ENCODE results near the gene ABCC9. TPM values are rescaled to one million over a fixed set of nuclear protein-coding genes. Genes with fewer than 3 reads are reported as not detected.

The ABCC9 gene
- total RNA-seq, 2 experiments from 2014 or later = not detected

GRCh38 chr12:21893924-21894323 lies 47.3 kb downstream of the ABCC9 start:
- ATAC-seq (no peak), DNase-seq (no peak)
- Mint-ChIP-seq H3K27ac (no peak overlapping the region), H3K27me3 (ENCODE audit: low read depth) (no peaks in the 10 kb centered on the region), H3K4me1 (ENCODE audit: low read depth) (no peaks in the 10 kb centered on the region), H3K4me3 (no peak overlapping the region), H3K36me3 (ENCODE audit: low read depth) (no peaks in the 10 kb centered on the region), H3K9me3 (ENCODE audit: insufficient read depth) (no peaks in the 10 kb centered on the region)
- ChIA-PET CTCF (no interaction called here), POLR2A (no interaction called here)

GRCh38 chr12:21892341-21892740 lies 48.9 kb downstream of the ABCC9 start:
- CTCF ChIA-PET = no interaction called here
- no peak for ATAC-seq
- POLR2A ChIA-PET = no interaction called here
- Mint-ChIP-seq H3K27me3 (ENCODE audit: low read depth) (no peaks in the 10 kb centered on the region), H3K4me3 (no peak overlapping the region), H3K9me3 (ENCODE audit: insufficient read depth) (no peaks in the 10 kb centered on the region), H3K36me3 (ENCODE audit: low read depth) (no peaks in the 10 kb centered on the region), H3K4me1 (ENCODE audit: low read depth) (no peaks in the 10 kb centered on the region), H3K27ac (no peak overlapping the region)
- DNase-seq = no peak

GRCh38 chr12:21891751-21892217 lies 49.4 kb downstream of the ABCC9 start:
- DNase-seq (no peak), ATAC-seq (no peak)
- CTCF ChIA-PET = no interaction called here
- Mint-ChIP-seq H3K9me3 (ENCODE audit: insufficient read depth) (no peaks in the 10 kb centered on the region), H3K4me1 (ENCODE audit: low read depth) (no peaks in the 10 kb centered on the region), H3K4me3 (no peak overlapping the region), H3K27ac (no peak overlapping the region), H3K27me3 (ENCODE audit: low read depth) (no peaks in the 10 kb centered on the region), H3K36me3 (ENCODE audit: low read depth) (no peaks in the 10 kb centered on the region)
- POLR2A ChIA-PET = no interaction called here

- Mint-ChIP-seq H3K9me3 (ENCODE audit: insufficient read depth) (no peaks in the 10 kb centered on the region), H3K27ac (no peak overlapping the region), H3K4me1 (ENCODE audit: low read depth) (no peaks in the 10 kb centered on the region), H3K27me3 (ENCODE audit: low read depth) (no peaks in the 10 kb centered on the region), H3K36me3 (ENCODE audit: low read depth) (no peaks in the 10 kb centered on the region), H3K4me3 (no peak overlapping the region)
- ChIA-PET POLR2A (no interaction called here), CTCF (no interaction called here)
- no peak for DNase-seq
- no peak for ATAC-seq
These were observed 52.9 kb downstream of the ABCC9 start for GRCh38 chr12:21888276-21888863.

GRCh38 chr12:21884936-21885335 lies 56.3 kb downstream of the ABCC9 start:
- ChIA-PET CTCF (no interaction called here), POLR2A (no interaction called here)
- Mint-ChIP-seq H3K36me3 (ENCODE audit: low read depth) (no peaks in the 10 kb centered on the region), H3K27ac (no peak overlapping the region), H3K4me1 (ENCODE audit: low read depth) (no peaks in the 10 kb centered on the region), H3K4me3 (no peak overlapping the region), H3K9me3 (ENCODE audit: insufficient read depth) (no peaks in the 10 kb centered on the region), H3K27me3 (ENCODE audit: low read depth) (no peaks in the 10 kb centered on the region)
- ATAC-seq = no peak
- no peak for DNase-seq

- Mint-ChIP-seq H3K27ac (no peak overlapping the region), H3K4me3 (no peak overlapping the region), H3K9me3 (ENCODE audit: insufficient read depth) (no peaks in the 10 kb centered on the region), H3K4me1 (ENCODE audit: low read depth) (no peaks in the 10 kb centered on the region), H3K27me3 (ENCODE audit: low read depth) (no peaks in the 10 kb centered on the region), H3K36me3 (ENCODE audit: low read depth) (no peaks in the 10 kb centered on the region)
- ATAC-seq (no peak), DNase-seq (no peak)
- CTCF ChIA-PET = no interaction called here
- POLR2A ChIA-PET = no interaction called here
These were observed 58.6 kb downstream of the ABCC9 start for GRCh38 chr12:21882635-21883034.

GRCh38 chr12:21881965-21882364 lies 59.3 kb downstream of the ABCC9 start:
- ChIA-PET CTCF (no interaction called here), POLR2A (no interaction called here)
- Mint-ChIP-seq H3K36me3 (ENCODE audit: low read depth) (no peaks in the 10 kb centered on the region), H3K27me3 (ENCODE audit: low read depth) (no peaks in the 10 kb centered on the region), H3K4me3 (no peak overlapping the region), H3K9me3 (ENCODE audit: insufficient read depth) (no peaks in the 10 kb centered on the region), H3K4me1 (ENCODE audit: low read depth) (no peaks in the 10 kb centered on the region), H3K27ac (no peak overlapping the region)
- ATAC-seq (no peak), DNase-seq (no peak)

- ChIA-PET CTCF (interaction anchor here (1.0 kb wide), 1 partner anchor 8 kb away, joined by 3 read pairs; no protein-coding TSS in a partner anchor), POLR2A (no interaction called here)
- Mint-ChIP-seq H3K4me1 (ENCODE audit: low read depth) (no peaks in the 10 kb centered on the region), H3K27me3 (ENCODE audit: low read depth) (no peaks in the 10 kb centered on the region), H3K36me3 (ENCODE audit: low read depth) (no peaks in the 10 kb centered on the region), H3K27ac (no peak overlapping the region), H3K4me3 (no peak overlapping the region), H3K9me3 (ENCODE audit: insufficient read depth) (no peaks in the 10 kb centered on the region)
- DNase-seq (no peak), ATAC-seq (no peak)
These were observed 61.9 kb downstream of the ABCC9 start for GRCh38 chr12:21879312-21879711.

- no peak overlapping the region for H3K27ac Mint-ChIP-seq
- CTCF ChIA-PET = no interaction called here
- H3K36me3 Mint-ChIP-seq (ENCODE audit: low read depth) = no peaks in the 10 kb centered on the region
- ATAC-seq (no peak), DNase-seq (no peak)
- no peaks in the 10 kb centered on the region for H3K4me1 Mint-ChIP-seq (ENCODE audit: low read depth)
- H3K4me3 Mint-ChIP-seq = no peak overlapping the region
- no peaks in the 10 kb centered on the region for H3K9me3 Mint-ChIP-seq (ENCODE audit: insufficient read depth)
- H3K27me3 Mint-ChIP-seq (ENCODE audit: low read depth) = no peaks in the 10 kb centered on the region
- POLR2A ChIA-PET = no interaction called here
These were observed 63.8 kb downstream of the ABCC9 start for GRCh38 chr12:21877293-21877982.

GRCh38 chr12:21865846-21866245 lies 75.4 kb downstream of the ABCC9 start:
- ChIA-PET POLR2A (no interaction called here), CTCF (no interaction called here)
- no peaks in the 10 kb centered on the region for H3K4me1 Mint-ChIP-seq (ENCODE audit: low read depth)
- H3K27me3 Mint-ChIP-seq (ENCODE audit: low read depth) = peaks cover 2% of the 10 kb centered on the region
- H3K4me3 Mint-ChIP-seq = no peak overlapping the region
- no peaks in the 10 kb centered on the region for H3K36me3 Mint-ChIP-seq (ENCODE audit: low read depth)
- H3K27ac Mint-ChIP-seq = no peak overlapping the region
- no peak for DNase-seq
- ATAC-seq = no peak
- H3K9me3 Mint-ChIP-seq (ENCODE audit: insufficient read depth) = no peaks in the 10 kb centered on the region

GRCh38 chr12:21860534-21860933 lies 80.7 kb downstream of the ABCC9 start:
- no peaks in the 10 kb centered on the region for H3K36me3 Mint-ChIP-seq (ENCODE audit: low read depth)
- no peak for ATAC-seq
- CTCF ChIA-PET = no interaction called here
- H3K27ac Mint-ChIP-seq = no peak overlapping the region
- H3K4me1 Mint-ChIP-seq (ENCODE audit: low read depth) = no peaks in the 10 kb centered on the region
- H3K9me3 Mint-ChIP-seq (ENCODE audit: insufficient read depth) = no peaks in the 10 kb centered on the region
- no peak for DNase-seq
- H3K27me3 Mint-ChIP-seq (ENCODE audit: low read depth) = no peaks in the 10 kb centered on the region
- POLR2A ChIA-PET = no interaction called here
- H3K4me3 Mint-ChIP-seq = no peak overlapping the region

GRCh38 chr12:21860128-21860527 lies 81.1 kb downstream of the ABCC9 start:
- CTCF ChIA-PET = no interaction called here
- ATAC-seq = no peak
- no peak overlapping the region for H3K27ac Mint-ChIP-seq
- no peaks in the 10 kb centered on the region for H3K36me3 Mint-ChIP-seq (ENCODE audit: low read depth)
- POLR2A ChIA-PET = no interaction called here
- DNase-seq = no peak
- H3K4me1 Mint-ChIP-seq (ENCODE audit: low read depth) = no peaks in the 10 kb centered on the region
- H3K27me3 Mint-ChIP-seq (ENCODE audit: low read depth) = no peaks in the 10 kb centered on the region
- H3K4me3 Mint-ChIP-seq = no peak overlapping the region
- H3K9me3 Mint-ChIP-seq (ENCODE audit: insufficient read depth) = no peaks in the 10 kb centered on the region

- no peak for ATAC-seq
- POLR2A ChIA-PET = no interaction called here
- CTCF ChIA-PET = no interaction called here
- Mint-ChIP-seq H3K27ac (no peak overlapping the region), H3K27me3 (ENCODE audit: low read depth) (no peaks in the 10 kb centered on the region), H3K4me1 (ENCODE audit: low read depth) (no peaks in the 10 kb centered on the region), H3K4me3 (no peak overlapping the region), H3K9me3 (ENCODE audit: insufficient read depth) (no peaks in the 10 kb centered on the region), H3K36me3 (ENCODE audit: low read depth) (no peaks in the 10 kb centered on the region)
- DNase-seq = no peak
These were observed 89.0 kb downstream of the ABCC9 start for GRCh38 chr12:21852251-21852650.

All from activated CD8-positive, alpha-beta T cell treated with anti-CD3 and anti-CD28 coated beads, Interleukin-2, amount 10 ng/mL, durations not matched to agents 7 days and 5 days (primary cell).